PFSK-1 (cell line): Measurements from ENCODE around the gene ASIC1.

Source experiments
- POLR2AphosphoS5 ChIP-seq: IDR thresholded peaks from 2 replicates; pipeline ENCODE4 v1.6.1; 2012; ENCODE audit warnings: low read depth, mild to moderate bottlenecking, control low read depth, low read length, moderate library complexity
- TAF1 ChIP-seq: IDR thresholded peaks from 2 replicates; pipeline ENCODE4 v1.6.1; 2012; ENCODE audit warnings: low read length, control low read depth, borderline replicate concordance; ENCODE audit not compliant: insufficient read depth

DNA sequence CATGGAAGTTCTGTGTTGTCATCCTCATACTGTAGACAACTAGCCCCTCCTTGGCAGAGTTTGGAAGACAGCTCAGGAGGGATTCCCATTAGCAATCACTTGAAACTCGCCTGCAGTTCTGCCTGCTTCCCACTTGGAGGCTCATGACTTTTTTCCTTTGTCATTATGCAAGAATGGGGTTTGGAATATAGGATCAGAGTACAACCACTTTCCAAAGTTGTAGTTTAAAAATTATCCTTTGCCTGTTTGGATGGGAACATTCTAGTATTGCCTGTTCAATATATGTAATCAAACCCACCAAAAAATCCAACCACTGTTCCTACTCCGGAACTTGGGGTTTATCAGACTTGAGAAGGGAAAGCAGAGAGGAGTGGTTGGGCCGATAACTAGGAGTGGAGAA lies 44.3 kb downstream of the ASIC1 start:
- TF ChIP-seq POLR2AphosphoS5 = no peak
- TF ChIP-seq TAF1 = no peak
